Esophagus squamous epithelium (tissue), 5 donors: ENCODE data around the gene GPR18. TPM values are rescaled to one million over a fixed set of nuclear protein-coding genes. Genes with fewer than 3 reads are reported as not detected.
A peak's percentile ranks its signal among the peaks of the same experiment; 100 is the strongest.

Source experiments
- DNase-seq: peaks from one replicate; lab custom pipeline; 2025; lab: John Stamatoyannopoulos, UW
- H3K27ac ChIP-seq, 4 donors: fragments of 200-600 bp; sonication (generic); one replicate each; pipeline ENCODE4 v1.5.1; 2016 to 2019; ENCODE audit warnings: mild to moderate bottlenecking in 1 of 4
- H3K27me3 ChIP-seq, 4 donors: fragments of 200-600 bp; sonication (generic); 1 replicate in 3 of 4; 2 replicates in 1 of 4; pipeline versions ENCODE4 v1.5.1 to v1.6.0; 2017 to 2021; ENCODE audit warnings: antibody characterized with exemption in 1 of 4
- H3K36me3 ChIP-seq, 3 donors: fragments of 200-600 bp; sonication (generic); one replicate each; pipeline ENCODE4 v1.5.1; 2016 to 2019
- H3K4me1 ChIP-seq, 3 donors: fragments of 200-600 bp; sonication (generic); one replicate each; pipeline ENCODE4 v1.5.1; 2017 to 2019
- H3K4me3 ChIP-seq, 4 donors: fragments of 200-600 bp; sonication (generic); 1 replicate in 3 of 4; 2 replicates in 1 of 4; pipeline ENCODE4 v1.5.1; 2016 to 2019; ENCODE audit warnings: mild to moderate bottlenecking in 2 of 4, moderate library complexity in 1 of 4
- H3K9me3 ChIP-seq, 3 donors: fragments of 200-600 bp; sonication (generic); one replicate each; pipeline ENCODE4 v1.5.1; 2016 to 2019
- POLR2A ChIP-seq, 4 donors: fragments of 450-650 bp; IDR thresholded peaks; one replicate each; pipeline ENCODE4 v1.6.1; 2017; ENCODE audit warnings: antibody characterized with exemption in 4 of 4, mild to moderate bottlenecking in 4 of 4, moderate library complexity in 3 of 4
- WGBS, 2 donors: methylation state at CpG; one replicate each; pipeline ENCODE4 v1.1.5; 2018; 5-methylcytosine and 5-hydroxymethylcytosine counted together
- intact Hi-C: fragments of 100-400 bp; cut with DNase I; formaldehyde crosslinking; loops from one replicate; pipeline ENCODE4 v1.15.0; 2022
- total RNA-seq, 4 donors: library from RNA; depleted of rRNA; stranded (reverse); fragments of >200 nt; gene quantifications; one replicate each; pipeline ENCODE4 v1.1.0, GENCODE V29; 2016
- TF ChIP-seq, protein P1 (sequence below), 6 experiments: fragments of 450-650 bp in 4 of 6; fragments of 200-600 bp in 2 of 6; sonication (generic) in 2 of 6; IDR thresholded peaks; one replicate each; pipeline ENCODE4 v1.5.1; 2016 to 2019; ENCODE audit warnings: antibody characterized with exemption in 6 of 6, mild to moderate bottlenecking in 4 of 6, moderate library complexity in 4 of 6
- donor health status: DM: yes; HTN: yes; CAD: no.

The GPR18 gene
- total RNA-seq, 4 donors from 2014 or later, result 0.19 TPM; not detected in 3

DNA sequence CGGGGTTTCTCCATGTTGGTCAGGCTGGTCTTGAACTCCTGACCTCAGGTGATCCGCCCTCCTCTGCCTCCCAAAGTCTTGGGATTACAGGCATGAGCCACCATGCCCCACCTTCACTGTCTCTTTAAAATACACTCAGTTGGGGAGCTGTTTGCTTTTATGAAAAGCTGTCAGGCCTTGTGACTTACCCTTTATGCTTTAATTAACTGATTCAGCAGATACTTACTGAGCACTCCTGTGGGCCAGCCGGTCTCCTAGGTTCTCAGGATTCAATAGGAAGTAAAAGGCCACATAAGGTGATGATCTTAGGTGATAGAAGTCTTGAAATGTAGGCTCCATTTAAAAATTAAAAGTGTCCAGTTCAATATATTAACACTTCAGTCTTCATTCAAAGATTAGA is 50.0 kb downstream of the GPR18 start:
- Histone ChIP-seq H3K27ac (peak overlapping the region in 3 of 4 donors; percentile 45 to 78 (median 78)), H3K4me1 (peaks cover 28 to 66% (median 29%) of the 10 kb centered on the region in 3 donors), H3K9me3 (no peaks in the 10 kb centered on the region), H3K4me3 (no peak overlapping the region), H3K36me3 (peaks cover 0 to 19% (median 0%) of the 10 kb centered on the region in 3 donors), H3K27me3 (no peaks in the 10 kb centered on the region)
- 63 to 72% methylated on average over 2 to 3 of the region's 3 CpGs for WGBS, 2 donors
- TF ChIP-seq, protein P1, sequence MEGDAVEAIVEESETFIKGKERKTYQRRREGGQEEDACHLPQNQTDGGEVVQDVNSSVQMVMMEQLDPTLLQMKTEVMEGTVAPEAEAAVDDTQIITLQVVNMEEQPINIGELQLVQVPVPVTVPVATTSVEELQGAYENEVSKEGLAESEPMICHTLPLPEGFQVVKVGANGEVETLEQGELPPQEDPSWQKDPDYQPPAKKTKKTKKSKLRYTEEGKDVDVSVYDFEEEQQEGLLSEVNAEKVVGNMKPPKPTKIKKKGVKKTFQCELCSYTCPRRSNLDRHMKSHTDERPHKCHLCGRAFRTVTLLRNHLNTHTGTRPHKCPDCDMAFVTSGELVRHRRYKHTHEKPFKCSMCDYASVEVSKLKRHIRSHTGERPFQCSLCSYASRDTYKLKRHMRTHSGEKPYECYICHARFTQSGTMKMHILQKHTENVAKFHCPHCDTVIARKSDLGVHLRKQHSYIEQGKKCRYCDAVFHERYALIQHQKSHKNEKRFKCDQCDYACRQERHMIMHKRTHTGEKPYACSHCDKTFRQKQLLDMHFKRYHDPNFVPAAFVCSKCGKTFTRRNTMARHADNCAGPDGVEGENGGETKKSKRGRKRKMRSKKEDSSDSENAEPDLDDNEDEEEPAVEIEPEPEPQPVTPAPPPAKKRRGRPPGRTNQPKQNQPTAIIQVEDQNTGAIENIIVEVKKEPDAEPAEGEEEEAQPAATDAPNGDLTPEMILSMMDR (IDR thresholded peaks at IDR 0.05), result no peak
- no peak for TF ChIP-seq POLR2A (IDR thresholded peaks at IDR 0.05)
- intact Hi-C loops, result no loop called here
- no peak for DNase-seq

DNA sequence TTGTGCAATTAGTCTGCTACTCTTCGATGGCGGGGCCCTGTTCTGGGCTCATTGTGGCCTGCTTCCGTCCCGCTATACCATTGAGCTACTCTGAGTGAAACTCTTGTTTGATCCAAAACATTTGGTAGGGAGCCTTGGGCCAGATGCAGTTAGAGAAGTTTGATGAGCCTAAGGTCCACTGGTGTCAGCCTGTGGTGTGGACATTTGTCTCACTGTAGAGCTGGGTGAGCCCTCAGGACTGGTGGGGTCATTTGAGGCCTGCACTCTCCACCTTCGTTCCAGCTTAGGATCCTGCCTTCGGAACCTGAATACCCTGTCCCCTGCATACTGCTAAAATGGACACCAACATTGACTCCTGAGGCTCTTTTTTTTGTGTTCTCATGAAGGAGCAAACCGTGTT is 50.7 kb downstream of the GPR18 start:
- intact Hi-C loops, result no loop called here
- no peak for TF ChIP-seq POLR2A (IDR thresholded peaks at IDR 0.05)
- TF ChIP-seq, protein P1 (IDR thresholded peaks at IDR 0.05), result no peak
- no peak for DNase-seq
- Histone ChIP-seq H3K27me3 (no peaks in the 10 kb centered on the region), H3K4me3 (no peak overlapping the region), H3K36me3 (peaks cover 0 to 19% (median 0%) of the 10 kb centered on the region in 3 donors), H3K27ac (peak overlapping the region in 3 of 4 donors; percentile 45 to 78 (median 78)), H3K4me1 (peaks cover 29 to 72% (median 33%) of the 10 kb centered on the region in 3 donors), H3K9me3 (no peaks in the 10 kb centered on the region)
- 94 to 96% methylated on average over 7 of the region's 7 CpGs for WGBS, 2 donors

DNA sequence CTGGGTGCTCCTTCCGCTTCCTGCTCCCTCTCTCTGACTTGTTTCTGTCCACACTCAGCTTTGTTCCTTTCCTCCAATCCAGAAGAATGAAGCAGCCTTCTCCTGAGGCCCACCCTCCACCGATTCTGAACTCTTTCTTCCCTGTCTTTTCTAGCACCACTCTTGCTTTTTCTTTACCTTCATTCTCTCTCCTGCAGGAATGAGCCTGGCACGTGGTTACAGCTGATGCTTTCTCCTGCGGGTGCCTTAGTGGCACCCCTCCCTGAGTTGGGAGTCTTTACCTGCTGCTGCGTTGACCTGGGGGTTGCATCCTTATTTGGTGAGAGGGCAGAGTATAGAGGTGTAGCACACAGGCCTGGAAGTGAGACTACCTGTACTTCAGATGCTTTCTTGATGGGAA is 51.3 kb downstream of the GPR18 start:
- Histone ChIP-seq H3K36me3 (peaks cover 0 to 19% (median 0%) of the 10 kb centered on the region in 3 donors), H3K4me3 (no peak overlapping the region), H3K27me3 (no peaks in the 10 kb centered on the region), H3K9me3 (no peaks in the 10 kb centered on the region), H3K4me1 (peaks cover 34 to 78% (median 39%) of the 10 kb centered on the region in 3 donors), H3K27ac (no peak overlapping the region)
- intact Hi-C loops, result no loop called here
- no peak for DNase-seq
- TF ChIP-seq, protein P1 (IDR thresholded peaks at IDR 0.05), result no peak
- TF ChIP-seq POLR2A (IDR thresholded peaks at IDR 0.05), result no peak
- WGBS, 2 donors, result 90 to 91% methylated on average over 5 of the region's 5 CpGs

DNA sequence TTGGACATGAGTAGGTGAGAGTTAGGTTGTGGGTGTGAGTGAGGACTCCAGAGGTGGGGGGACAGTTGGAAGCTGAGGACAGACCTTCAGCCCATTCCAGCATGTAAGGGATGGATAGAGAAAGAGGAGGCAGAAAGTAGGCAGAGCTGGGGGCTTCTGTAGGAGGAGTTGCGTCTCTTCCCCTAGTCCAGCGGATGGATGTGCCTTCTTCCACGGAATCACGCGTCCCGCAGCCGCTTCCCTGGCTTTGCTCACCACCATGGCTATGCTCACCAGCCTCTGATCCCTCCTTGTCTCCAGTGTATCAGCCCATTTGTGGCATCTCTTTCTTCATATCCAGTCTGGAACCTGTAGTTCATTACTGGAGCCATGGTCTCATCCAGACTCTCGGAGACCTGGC is 52.0 kb downstream of the GPR18 start:
- H3K27ac ChIP-seq, result no peak overlapping the region
- DNase-seq, result no peak
- intact Hi-C loops, result no loop called here
- peaks cover 34 to 83% (median 42%) of the 10 kb centered on the region in 3 donors for H3K4me1 ChIP-seq
- H3K36me3 ChIP-seq, result peaks cover 0 to 19% (median 0%) of the 10 kb centered on the region in 3 donors
- TF ChIP-seq POLR2A (IDR thresholded peaks at IDR 0.05), result no peak
- TF ChIP-seq, protein P1 (IDR thresholded peaks at IDR 0.05), result no peak
- no peak overlapping the region for H3K4me3 ChIP-seq
- H3K9me3 ChIP-seq, result no peaks in the 10 kb centered on the region
- WGBS, 2 donors, result 96 to 98% methylated on average over 8 of the region's 8 CpGs
- H3K27me3 ChIP-seq, result no peaks in the 10 kb centered on the region

DNA sequence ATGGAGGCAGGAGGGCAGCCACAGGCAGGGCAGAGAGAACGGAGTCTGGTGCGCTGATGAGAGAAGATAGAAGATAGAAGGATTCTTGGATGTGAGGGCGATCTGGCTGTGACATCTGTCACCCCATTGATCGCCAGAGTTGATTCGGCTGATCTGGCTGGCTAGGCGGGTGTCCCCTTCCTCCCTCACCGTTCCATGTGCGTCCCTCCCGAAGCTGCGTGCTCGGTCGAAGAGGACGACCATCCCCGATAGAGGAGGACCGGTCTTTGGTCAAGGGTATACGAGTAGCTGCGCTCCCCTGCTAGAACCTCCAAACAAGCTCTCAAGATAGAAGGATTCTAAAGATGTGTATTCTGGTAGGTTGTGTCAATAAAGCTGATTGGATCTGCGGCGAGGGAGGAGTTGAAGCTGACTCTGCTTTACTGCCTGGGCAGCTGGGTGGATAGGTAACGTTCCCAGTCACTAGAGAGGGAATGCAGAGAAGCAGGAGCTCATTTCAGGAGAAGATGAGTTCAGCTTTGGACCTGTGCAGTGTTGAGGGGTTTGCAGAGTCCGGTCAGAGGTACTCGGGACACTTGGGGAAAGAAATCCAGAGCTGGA is 52.5 kb downstream of the GPR18 start:
- H3K4me1 ChIP-seq, result peaks cover 34 to 83% (median 42%) of the 10 kb centered on the region in 3 donors
- 92 to 93% methylated on average over 13 to 19 of the region's 22 CpGs for WGBS, 2 donors
- H3K36me3 ChIP-seq, result peaks cover 0 to 19% (median 0%) of the 10 kb centered on the region in 3 donors
- no peak overlapping the region for H3K4me3 ChIP-seq
- no peak overlapping the region for H3K27ac ChIP-seq
- DNase-seq, result no peak
- H3K27me3 ChIP-seq, result no peaks in the 10 kb centered on the region
- H3K9me3 ChIP-seq, result no peaks in the 10 kb centered on the region
- no peak for TF ChIP-seq POLR2A (IDR thresholded peaks at IDR 0.05)
- TF ChIP-seq, protein P1 (IDR thresholded peaks at IDR 0.05), result no peak
- intact Hi-C loops, result no loop called here
